ENCODE data around the gene KDM4D.

Gene KDM4D

GRCh38 chr11:95044010-95044409 lies 70.5 kb downstream of the KDM4D start:
- Mint-ChIP-seq H3K27ac (no peak overlapping the region), H3K4me1 (peaks cover 7% of the 10 kb centered on the region), H3K36me3 (ENCODE audit: low read depth) (no peaks in the 10 kb centered on the region), H3K9me3 (no peaks in the 10 kb centered on the region), H3K27me3 (ENCODE audit: low read depth, poor library complexity) (peaks cover 22% of the 10 kb centered on the region), H3K4me3 (no peak overlapping the region)
- no peak for DNase-seq
- no peak for TF ChIP-seq CTCF (IDR thresholded peaks at IDR 0.05)

- Mint-ChIP-seq H3K4me3 (no peak overlapping the region), H3K27ac (no peak overlapping the region), H3K4me1 (peaks cover 7% of the 10 kb centered on the region), H3K9me3 (no peaks in the 10 kb centered on the region), H3K27me3 (ENCODE audit: low read depth, poor library complexity) (peaks cover 22% of the 10 kb centered on the region), H3K36me3 (ENCODE audit: low read depth) (no peaks in the 10 kb centered on the region)
- no peak for TF ChIP-seq CTCF (IDR thresholded peaks at IDR 0.05)
- no peak for DNase-seq
Observed at GRCh38 chr11:95045812-95046211, 72.3 kb downstream of the KDM4D start.

Data from nephron progenitor cell (in vitro differentiated cells).